ENCODE measurements around the gene DIP2B. TPM values are rescaled to one million over a fixed set of nuclear protein-coding genes. Genes with fewer than 3 reads are reported as not detected.

DIP2B gene
- total and polyA plus RNA-seq, 2 of the 13 experiments (the other 11 are each of a cell fraction or from before 2014, with no cell fraction given), result 32.1 to 35.8 TPM

GRCh38 chr12:50778663-50779590 lies 274.1 kb downstream of the DIP2B start:
- Histone ChIP-seq H2AFZ (ENCODE audit: low read length) (no peak overlapping the region), H3K27ac (ENCODE audit: extremely low read length, insufficient read depth, low read length) (no peak overlapping the region), H4K20me1 (ENCODE audit: insufficient read depth, low read length) (no peaks in the 10 kb centered on the region), H3K4me3 (replicated peaks in 1 of 3; ENCODE audit: insufficient read depth in 1 of 3, low read depth in 2 of 3, low read length in 3 of 3) (no peak overlapping the region), H3K79me2 (ENCODE audit: insufficient read depth, low read length) (peaks cover 38% of the 10 kb centered on the region), H3K4me2 (ENCODE audit: low read depth, low read length) (no peak overlapping the region), H3K9ac (ENCODE audit: insufficient read depth, low read depth, low read length) (no peak overlapping the region), H3K36me3 (replicated peaks in 1 of 2; ENCODE audit: control insufficient read depth in 1 of 2, insufficient read depth in 2 of 2, low read length in 2 of 2) (peaks cover 2 to 4% of the 10 kb centered on the region in 2 experiments; a peak in 2 of 5 replicates), H3K9me3 (ENCODE audit: low read length) (no peaks in the 10 kb centered on the region), H3K27me3 (ENCODE audit: control insufficient read depth in 1 of 2, insufficient read depth in 2 of 2, low read length in 2 of 2) (no peaks in the 10 kb centered on the region), H3K4me1 (ENCODE audit: insufficient read depth, low read length) (peaks cover 12% of the 10 kb centered on the region)
- CTCF ChIA-PET (ENCODE audit: low intra/inter-chr PET ratio, low total read pairs), result no interaction called here
- TF ChIP-seq ZNF7 (CRISPR knock-in tag; IDR thresholded peaks at IDR 0.05) (peak; percentile 95), ZBTB40 (IDR thresholded peaks at IDR 0.05) (peak; percentile 56; the same call in 1 of the 2 replicates), ZBTB40 (CRISPR knock-in tag; IDR thresholded peaks at IDR 0.05) (peak; percentile 24; the same call in 1 of the 2 replicates), YEATS2 (CRISPR knock-in tag; IDR thresholded peaks at IDR 0.05; ENCODE audit: borderline replicate concordance) (no peak)
- intact Hi-C loops (cut with micrococcal nuclease; ENCODE audit: unreplicated experiment) (no loop called here), in situ Hi-C loops (cut with HindIII; ENCODE audit: extremely low pct_ligation_motif_present, low pct_unique_long_range_greater_than_20kb) (no loop called here)
- peak; percentile 12 for DNase-seq (ENCODE audit: low spot score)
- ATAC-seq, result no peak; the same call in 2 of the 3 replicates
- WGBS (ENCODE audit: low lambda C conversion rate), result 91% methylated on average over 8 of the region's 8 CpGs
- no peak for FAIRE-seq
- POLR2A ChIA-PET, result interaction anchor here (0.7 to 1.8 kb wide), 3 partner anchors 8 to 145 kb away, joined by 4 to 5 read pairs (median 5); partner anchors contain the start of gene ATF1
- no TSS peak for BruUV-seq (replicated peaks)
